OCI-LY1 (cell line): Measurements from ENCODE around the gene KLHL29.

Experiments used
- H2AFZ ChIP-seq: fragments of 200-600 bp; sonication (generic), shearing (Covaris generic); 2 replicates; pipeline ENCODE4 v1.6.0; 2014; ENCODE audit warnings: antibody characterized with exemption, mild to moderate bottlenecking, low read length
- H3F3A ChIP-seq: fragments of 200-600 bp; sonication (generic), shearing (Covaris generic); 2 replicates; pipeline ENCODE4 v1.6.0; 2014; ENCODE audit warnings: mild to moderate bottlenecking, antibody characterized with exemption, low read length, moderate library complexity; ENCODE audit not compliant: insufficient read depth
- H3K27ac ChIP-seq: fragments of 200-600 bp; sonication (generic); 2 replicates; pipeline ENCODE4 v1.5.1; 2014; ENCODE audit warnings: low read length, mixed run types, mild to moderate bottlenecking, low read depth; ENCODE audit not compliant: poor library complexity, severe bottlenecking
- H3K27me3 ChIP-seq: fragments of 200-600 bp; sonication (generic); 2 replicates; pipeline ENCODE4 v1.6.0; 2014; ENCODE audit warnings: antibody characterized with exemption, mild to moderate bottlenecking, low read length, moderate library complexity; ENCODE audit not compliant: insufficient read depth
- H3K36me3 ChIP-seq: fragments of 200-600 bp; sonication (generic); 2 replicates; pipeline ENCODE4 v1.6.1; 2014; ENCODE audit warnings: mild to moderate bottlenecking, antibody characterized with exemption, low read length, moderate library complexity, mixed read lengths; ENCODE audit not compliant: insufficient read depth
- H3K4me1 ChIP-seq: fragments of 200-600 bp; sonication (generic); 2 replicates; pipeline ENCODE4 v1.5.1; 2014; ENCODE audit warnings: mild to moderate bottlenecking, low read length, moderate library complexity; ENCODE audit not compliant: insufficient read depth, severe bottlenecking
- H3K4me2 ChIP-seq: fragments of 200-600 bp; sonication (generic), shearing (Covaris generic); 2 replicates; pipeline ENCODE4 v1.6.1; 2014; ENCODE audit warnings: low read length
- H3K4me3 ChIP-seq: fragments of 200-600 bp; sonication (generic); 2 replicates; pipeline ENCODE4 v1.5.1; 2014; ENCODE audit warnings: low read length, low read depth, mild to moderate bottlenecking, mixed read lengths; ENCODE audit not compliant: poor library complexity, severe bottlenecking
- H3K79me2 ChIP-seq: fragments of 200-600 bp; shearing (Covaris generic); 2 replicates; pipeline ENCODE4 v1.6.1; 2016; ENCODE audit warnings: mixed run types, low read length, mixed read lengths; ENCODE audit not compliant: insufficient read depth
- H3K9ac ChIP-seq: fragments of 200-600 bp; sonication (generic), shearing (Covaris generic); 2 replicates; pipeline ENCODE4 v1.6.1; 2014; ENCODE audit warnings: mild to moderate bottlenecking, low read length, mixed read lengths
- H3K9me2 ChIP-seq: fragments of 200-600 bp; sonication (generic), shearing (Covaris generic); 2 replicates; pipeline ENCODE4 v1.6.1; 2014; ENCODE audit warnings: low read depth, mild to moderate bottlenecking, low read length, mixed read lengths
- H3K9me3 ChIP-seq: fragments of 200-600 bp; shearing (Covaris generic); 2 replicates; pipeline ENCODE4 v1.6.1; 2014; ENCODE audit warnings: low read length, mixed read lengths
- H4K20me1 ChIP-seq: fragments of 200-600 bp; sonication (generic), shearing (Covaris generic); 2 replicates; pipeline ENCODE4 v1.6.0; 2016; ENCODE audit warnings: mild to moderate bottlenecking, low read length; ENCODE audit not compliant: insufficient read depth
- EZH2 ChIP-seq: fragments of 200-600 bp; sonication (generic), shearing (Covaris generic); IDR thresholded peaks from 2 replicates; pipeline ENCODE4 v1.8.0; 2017; ENCODE audit warnings: borderline replicate concordance, mixed run types, mild to moderate bottlenecking, antibody characterized with exemption, low read length, moderate library complexity, mixed read lengths
- TF ChIP-seq, protein P1 (sequence below): fragments of 200-600 bp; sonication (generic), shearing (Covaris generic); IDR thresholded peaks from 2 replicates; pipeline ENCODE4 v1.5.1; 2017; ENCODE audit warnings: mild to moderate bottlenecking, antibody characterized with exemption, low read length, moderate library complexity, mixed read lengths

KLHL29 gene

DNA sequence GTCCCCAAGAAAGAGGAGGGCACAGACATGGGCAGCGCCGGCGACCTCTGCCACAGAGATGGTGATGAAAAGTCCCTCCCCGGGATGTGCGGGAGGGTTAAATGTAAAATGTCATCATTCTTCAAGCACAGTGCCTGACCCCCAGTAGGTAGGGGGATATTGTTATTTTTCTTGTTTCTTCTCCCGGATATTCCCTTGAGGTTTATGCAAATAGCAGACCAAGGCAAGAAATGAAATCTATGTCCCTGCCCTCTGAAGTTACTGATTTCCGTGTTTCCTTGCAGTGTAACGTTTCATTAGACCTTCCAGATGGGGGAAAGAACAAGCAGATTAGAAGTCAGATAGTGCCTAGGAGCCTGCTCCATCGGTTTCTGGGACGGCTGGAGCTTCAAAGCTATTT, 158.3 kb downstream of the KLHL29 start:
- Histone ChIP-seq H3K79me2 (no peaks in the 10 kb centered on the region), H3K4me3 (no peak overlapping the region), H3K36me3 (no peaks in the 10 kb centered on the region), H2AFZ (no peak overlapping the region), H3K9me3 (no peaks in the 10 kb centered on the region), H3F3A (0 out of 2 replicates have a peak, but pooled peaks cover 2% of the 10 kb centered on the region), H4K20me1 (no peaks in the 10 kb centered on the region), H3K27me3 (0 out of 2 replicates have a peak, but pooled peaks cover 7% of the 10 kb centered on the region), H3K4me1 (no peaks in the 10 kb centered on the region), H3K9me2 (no peaks in the 10 kb centered on the region), H3K9ac (no peak overlapping the region), H3K4me2 (no peak overlapping the region), H3K27ac (no peak overlapping the region)
- TF ChIP-seq, protein P1, sequence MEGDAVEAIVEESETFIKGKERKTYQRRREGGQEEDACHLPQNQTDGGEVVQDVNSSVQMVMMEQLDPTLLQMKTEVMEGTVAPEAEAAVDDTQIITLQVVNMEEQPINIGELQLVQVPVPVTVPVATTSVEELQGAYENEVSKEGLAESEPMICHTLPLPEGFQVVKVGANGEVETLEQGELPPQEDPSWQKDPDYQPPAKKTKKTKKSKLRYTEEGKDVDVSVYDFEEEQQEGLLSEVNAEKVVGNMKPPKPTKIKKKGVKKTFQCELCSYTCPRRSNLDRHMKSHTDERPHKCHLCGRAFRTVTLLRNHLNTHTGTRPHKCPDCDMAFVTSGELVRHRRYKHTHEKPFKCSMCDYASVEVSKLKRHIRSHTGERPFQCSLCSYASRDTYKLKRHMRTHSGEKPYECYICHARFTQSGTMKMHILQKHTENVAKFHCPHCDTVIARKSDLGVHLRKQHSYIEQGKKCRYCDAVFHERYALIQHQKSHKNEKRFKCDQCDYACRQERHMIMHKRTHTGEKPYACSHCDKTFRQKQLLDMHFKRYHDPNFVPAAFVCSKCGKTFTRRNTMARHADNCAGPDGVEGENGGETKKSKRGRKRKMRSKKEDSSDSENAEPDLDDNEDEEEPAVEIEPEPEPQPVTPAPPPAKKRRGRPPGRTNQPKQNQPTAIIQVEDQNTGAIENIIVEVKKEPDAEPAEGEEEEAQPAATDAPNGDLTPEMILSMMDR: no peak
- no peak for TF ChIP-seq EZH2

DNA sequence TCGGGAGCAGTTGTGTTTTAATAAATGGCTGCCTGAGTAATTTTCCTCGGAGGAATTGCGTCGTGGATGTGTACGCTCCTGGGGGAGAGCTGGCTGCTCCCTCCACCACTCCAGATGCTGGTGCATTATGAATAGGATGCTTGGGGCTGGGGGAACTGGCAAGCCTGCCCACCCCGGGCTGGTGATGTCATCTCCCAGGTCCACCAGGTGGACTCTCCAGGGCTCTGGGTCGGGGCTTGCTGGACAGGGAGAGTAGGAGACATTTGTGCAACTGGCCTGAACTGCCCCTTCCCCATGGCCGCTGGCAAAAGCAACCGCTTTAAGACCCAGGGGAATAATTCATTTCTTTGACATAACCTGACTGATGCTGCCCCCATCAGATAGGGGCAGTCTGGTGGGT, 158.7 kb downstream of the KLHL29 start:
- Histone ChIP-seq H2AFZ (no peak overlapping the region), H3F3A (0 out of 2 replicates have a peak, but pooled peaks cover 2% of the 10 kb centered on the region), H3K4me1 (no peaks in the 10 kb centered on the region), H3K9me3 (no peaks in the 10 kb centered on the region), H3K9ac (no peak overlapping the region), H3K27ac (no peak overlapping the region), H4K20me1 (no peaks in the 10 kb centered on the region), H3K79me2 (no peaks in the 10 kb centered on the region), H3K9me2 (no peaks in the 10 kb centered on the region), H3K36me3 (no peaks in the 10 kb centered on the region), H3K4me2 (no peak overlapping the region), H3K27me3 (0 out of 2 replicates have a peak, but pooled peaks cover 3% of the 10 kb centered on the region), H3K4me3 (no peak overlapping the region)
- TF ChIP-seq, protein P1: no peak
- TF ChIP-seq EZH2: no peak

DNA sequence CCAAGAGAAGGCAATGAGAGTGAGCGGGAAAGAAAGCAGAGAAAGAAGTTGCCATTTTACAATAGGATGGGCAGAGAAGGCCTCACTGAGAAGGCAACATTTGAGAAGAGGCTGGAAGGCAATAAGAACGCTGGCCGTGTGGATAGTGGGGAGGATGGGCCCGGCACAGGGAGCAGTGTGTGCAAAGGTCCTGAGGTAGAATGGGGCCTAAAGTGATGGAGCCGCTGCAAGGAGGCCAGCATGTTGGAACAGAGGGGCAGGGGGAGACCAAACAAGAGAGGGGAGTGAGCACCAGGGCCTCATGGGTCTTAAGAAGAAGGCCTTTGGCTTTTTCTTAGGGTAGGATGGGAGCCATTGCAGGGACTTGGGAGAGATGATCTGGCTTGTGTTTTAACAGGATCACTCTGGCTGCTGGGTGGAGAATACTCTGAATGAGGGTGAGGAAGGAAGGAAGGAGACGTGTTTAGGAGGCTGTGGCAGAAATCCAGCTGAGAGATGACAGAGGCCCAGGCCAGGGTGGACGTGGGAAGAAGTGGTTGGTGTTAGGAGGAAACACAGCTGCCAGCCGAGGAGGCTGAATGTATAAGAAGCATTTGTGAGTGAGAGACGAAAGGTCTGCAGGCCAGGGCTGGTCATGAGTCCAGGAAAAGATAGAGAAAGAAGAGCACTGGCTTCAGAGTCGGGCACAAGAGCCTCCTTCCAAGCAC, 159.8 kb downstream of the KLHL29 start:
- Histone ChIP-seq H4K20me1 (no peaks in the 10 kb centered on the region), H3K36me3 (no peaks in the 10 kb centered on the region), H2AFZ (no peak overlapping the region), H3K79me2 (no peaks in the 10 kb centered on the region), H3K9me2 (no peaks in the 10 kb centered on the region), H3F3A (no peaks in the 10 kb centered on the region), H3K9ac (no peak overlapping the region), H3K4me3 (no peak overlapping the region), H3K4me2 (no peak overlapping the region), H3K4me1 (no peaks in the 10 kb centered on the region), H3K27ac (no peak overlapping the region), H3K27me3 (no peaks in the 10 kb centered on the region), H3K9me3 (no peaks in the 10 kb centered on the region)
- TF ChIP-seq EZH2: no peak
- TF ChIP-seq, protein P1: no peak
